IMR-90 (cell line): ENCODE data around the gene ST3GAL5. TPM values are rescaled to one million over a fixed set of nuclear protein-coding genes. Genes with fewer than 3 reads are reported as not detected.

Source experiments
- ATAC-seq: fragments of 200-7000 bp; cut with Tn5 transposase; 2 replicates; pipeline ENCODE4 v1.9.1; 2020; ENCODE audit warnings: low read depth, mild to moderate bottlenecking, moderate library complexity
- BruUV-seq: library from RNA; stranded (reverse); fragments of 400-500 nt; replicated peaks from 2 replicates; lab custom pipeline; 2021; lab: Mats Ljungman, UMichigan
- CTCF ChIA-PET: fragments of 300-600 bp; formaldehyde crosslinking; extraction: SDS; loops from one replicate; lab custom pipeline; 2021; ENCODE audit warnings: antibody characterized with exemption; lab: Yijun Ruan, JAX
- POLR2A ChIA-PET: fragments of 300-600 bp; sonication (Branson Sonifier 250); formaldehyde crosslinking; loops from one replicate; lab custom pipeline; 2022; ENCODE audit warnings: antibody characterized with exemption; ENCODE audit not compliant: unreplicated experiment; lab: Charles Lee
- DNase-seq: peaks from one replicate; pipeline ENCODE4 v3.0.0; 2013
- H2AFZ ChIP-seq: replicated peaks from 2 replicates; pipeline ENCODE3; 2013; ENCODE audit warnings: low read length, mild to moderate bottlenecking; ENCODE audit not compliant: poor library complexity
- H2AK5ac ChIP-seq: 2 replicates; pipeline ENCODE4 v1.6.1; 2013; ENCODE audit warnings: low read depth, low read length, inconsistent platforms
- H2AK9ac ChIP-seq: replicated peaks from 2 replicates; pipeline ENCODE3; 2013; ENCODE audit warnings: mild to moderate bottlenecking, low read depth, low read length, moderate library complexity; ENCODE audit not compliant: poor library complexity
- H2BK120ac ChIP-seq: 2 replicates; pipeline ENCODE4 v1.6.1; 2013; ENCODE audit warnings: low read depth, low read length, inconsistent platforms
- H2BK15ac ChIP-seq: 3 replicates; pipeline ENCODE4 v1.6.1; 2013; ENCODE audit warnings: low read depth, low read length, inconsistent platforms
- H2BK20ac ChIP-seq: 2 replicates; pipeline ENCODE4 v1.6.1; 2013; ENCODE audit warnings: low read depth, mild to moderate bottlenecking, inconsistent platforms, low read length, moderate library complexity
- H2BK5ac ChIP-seq: 2 replicates; pipeline ENCODE4 v1.6.1; 2013; ENCODE audit warnings: mild to moderate bottlenecking, low read depth, low read length, inconsistent platforms; ENCODE audit not compliant: poor library complexity, severe bottlenecking
- H3K14ac ChIP-seq: replicated peaks from 2 replicates; pipeline ENCODE4 v1.6.1; 2013; ENCODE audit warnings: low read depth, low read length, inconsistent platforms
- H3K18ac ChIP-seq: 2 replicates; pipeline ENCODE4 v1.6.1; 2013; ENCODE audit warnings: low read depth, low read length, control low read depth
- H3K23ac ChIP-seq: 2 replicates; pipeline ENCODE4 v1.6.1; 2013; ENCODE audit warnings: low read depth, low read length, inconsistent platforms
- H3K27ac ChIP-seq: 2 replicates; pipeline ENCODE4 v1.5.1; 2013; ENCODE audit warnings: mild to moderate bottlenecking, control low read depth, low read length; ENCODE audit not compliant: insufficient read depth
- H3K27me3 ChIP-seq: 2 replicates; pipeline ENCODE4 v1.6.1; 2013; ENCODE audit warnings: low read length; ENCODE audit not compliant: control insufficient read depth, insufficient read depth
- H3K36me3 ChIP-seq: 2 replicates; pipeline ENCODE4 v1.6.1; 2013; ENCODE audit warnings: low read length, mixed read lengths; ENCODE audit not compliant: control insufficient read depth, insufficient read depth
- H3K4ac ChIP-seq: 2 replicates; pipeline ENCODE4 v1.6.1; 2013; ENCODE audit warnings: low read depth, low read length, inconsistent platforms
- H3K4me1 ChIP-seq: 2 replicates; pipeline ENCODE4 v1.6.1; 2013; ENCODE audit warnings: low read length, mixed read lengths; ENCODE audit not compliant: control insufficient read depth, insufficient read depth
- H3K4me2 ChIP-seq: 2 replicates; pipeline ENCODE4 v1.6.1; 2013; ENCODE audit warnings: low read depth, mild to moderate bottlenecking, control low read depth, low read length, moderate library complexity
- H3K4me3 ChIP-seq: 2 replicates; pipeline ENCODE4 v1.5.1; 2013; ENCODE audit warnings: low read depth, mild to moderate bottlenecking, control low read depth, low read length, moderate library complexity; ENCODE audit not compliant: insufficient read depth
- H3K56ac ChIP-seq: 2 replicates; pipeline ENCODE4 v1.6.1; 2013; ENCODE audit warnings: low read length, inconsistent platforms; ENCODE audit not compliant: insufficient read depth; ENCODE audit errors: extremely low read depth
- H3K79me1 ChIP-seq, 2 experiments: 2 replicates each; pipeline ENCODE4 v1.6.1; 2013; ENCODE audit warnings: low read length in 2 of 2, inconsistent platforms in 1 of 2, low read depth in 1 of 2
- H3K9ac ChIP-seq: 2 replicates; pipeline ENCODE4 v1.6.1; 2013; ENCODE audit warnings: low read depth, low read length, control low read depth
- H3K9me1 ChIP-seq: 2 replicates; pipeline ENCODE4 v1.6.1; 2013; ENCODE audit warnings: low read length, inconsistent platforms; ENCODE audit not compliant: insufficient read depth
- H3K9me3 ChIP-seq: 2 replicates; pipeline ENCODE4 v1.6.1; 2013; ENCODE audit warnings: low read length; ENCODE audit not compliant: control insufficient read depth, insufficient read depth
- H4K20me1 ChIP-seq: 2 replicates; pipeline ENCODE4 v1.6.1; 2013; ENCODE audit warnings: low read length, inconsistent platforms; ENCODE audit not compliant: insufficient read depth
- H4K5ac ChIP-seq: 2 replicates; pipeline ENCODE4 v1.6.1; 2013; ENCODE audit warnings: mild to moderate bottlenecking, low read depth, low read length, control low read depth
- H4K8ac ChIP-seq, 2 experiments: 2 replicates each; pipeline ENCODE4 v1.6.1; 2013; ENCODE audit warnings: low read depth in 2 of 2, low read length in 2 of 2, control low read depth in 1 of 2, inconsistent platforms in 1 of 2
- H4K91ac ChIP-seq: 2 replicates; pipeline ENCODE4 v1.6.1; 2013; ENCODE audit warnings: low read depth, low read length, inconsistent platforms; ENCODE audit not compliant: insufficient read depth
- CEBPB ChIP-seq: IDR thresholded peaks from 2 replicates; pipeline ENCODE4 v1.6.1; 2012; ENCODE audit warnings: low read depth, low read length, improper control_type of control experiment
- CHD1 ChIP-seq: IDR thresholded peaks from 2 replicates; pipeline ENCODE4 v1.6.1; 2012; ENCODE audit warnings: low read depth, low read length, improper control_type of control experiment
- CTCF ChIP-seq: conservative IDR thresholded peaks from 2 replicates; pipeline ENCODE4 v1.5.1; 2012; ENCODE audit warnings: mild to moderate bottlenecking, low read depth, low read length, improper control_type of control experiment
- ELK1 ChIP-seq: fragments of 150-350 bp; IDR thresholded peaks from 2 replicates; pipeline ENCODE4 v1.6.1; 2016; ENCODE audit warnings: low read depth, mild to moderate bottlenecking, low read length, moderate library complexity, borderline replicate concordance
- POLR2A ChIP-seq: IDR thresholded peaks from 2 replicates; pipeline ENCODE4 v1.6.1; 2012; ENCODE audit warnings: mild to moderate bottlenecking, low read depth, low read length
- RCOR1 ChIP-seq: IDR thresholded peaks from 2 replicates; pipeline ENCODE4 v1.6.1; 2012; ENCODE audit warnings: mild to moderate bottlenecking, low read length, improper control_type of control experiment; ENCODE audit not compliant: insufficient replicate concordance
- RFX5 ChIP-seq: IDR thresholded peaks from 2 replicates; pipeline ENCODE4 v1.8.0; 2012; ENCODE audit warnings: low read depth, mild to moderate bottlenecking, low read length, moderate library complexity
- WGBS, 2 experiments: methylation state at CpG; one replicate each; pipeline versions ENCODE4 v1.1.5 to v1.1.7; 2013; ENCODE audit warnings: missing lambda C conversion rate in 2 of 2; ENCODE audit not compliant: insufficient read length in 1 of 2; ENCODE audit errors: extremely low coverage in 2 of 2; 5-methylcytosine and 5-hydroxymethylcytosine counted together
- dilution Hi-C: fragments of 300-500 bp; cut with HindIII; formaldehyde crosslinking; loops from one replicate; pipeline ENCODE4 v1.14.3; 2018; ENCODE audit warnings: low sequenced_read_pairs; ENCODE audit not compliant: unreplicated experiment
- in situ Hi-C: fragments of 300-500 bp; cut with MboI; formaldehyde crosslinking; loops from 3 replicates; pipeline ENCODE4 v1.14.3; 2019; ENCODE audit warnings: low sequenced_read_pairs, inconsistent platforms, mixed read lengths
- intact Hi-C: fragments of 100-400 bp; cut with micrococcal nuclease; formaldehyde crosslinking; loops from 2 replicates; pipeline ENCODE4 v1.10.0; 2022
- polyA plus RNA-seq, 3 experiments: library from polyadenylated mRNA; depleted of rRNA; stranded (reverse); fragments of >200 nt; gene quantifications; 2 replicates each; pipeline ENCODE4 v1.2.3, GENCODE V29; 2012; ENCODE audit warnings: low replicate concordance in 1 of 3
- total RNA-seq: library from RNA; depleted of rRNA; stranded (reverse); fragments of >200 nt; gene quantifications from 2 replicates; pipeline ENCODE4 v1.2.3, GENCODE V29; 2012

The ST3GAL5 gene
- total and polyA plus RNA-seq, 2 of the 4 experiments (the other 2 are of a cell fraction) = 16.8 to 21.0 TPM

DNA sequence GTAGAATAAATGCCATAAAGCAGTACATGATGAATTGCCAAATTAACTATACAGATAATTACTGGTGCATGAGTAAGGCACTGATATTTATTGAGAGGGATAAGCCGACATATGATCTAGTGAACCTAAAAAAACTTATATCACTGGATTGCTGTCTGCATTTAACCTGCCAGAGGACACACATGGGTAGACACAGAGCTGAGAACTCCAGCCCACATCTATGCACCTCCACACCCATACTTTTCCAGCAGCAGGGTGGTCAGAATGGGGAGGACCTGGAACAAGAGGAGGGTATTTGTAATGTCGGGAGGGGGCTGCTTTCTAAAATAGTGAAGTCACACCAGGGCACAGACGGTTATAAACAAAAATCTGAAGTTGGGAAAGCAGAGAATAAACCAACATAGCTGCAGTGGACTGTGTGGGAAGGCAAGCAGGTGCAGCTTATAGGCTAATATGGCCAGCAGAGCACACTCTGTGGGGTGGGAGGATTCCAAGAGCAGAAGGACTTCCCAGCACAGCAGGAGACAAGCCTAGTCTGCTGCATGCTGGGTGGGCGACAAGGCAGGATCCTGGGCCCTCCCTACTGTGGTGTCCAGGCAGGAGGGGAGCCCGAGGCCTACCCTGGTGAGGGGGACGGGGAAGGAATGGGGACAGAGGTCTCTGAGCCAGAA is 17.2 kb downstream of the ST3GAL5 start:
- Histone ChIP-seq H3K9ac (no peak overlapping the region), H3K79me1 (peaks cover 0 to 6% of the 10 kb centered on the region in 2 experiments; a peak in 2 of 4 replicates), H2BK20ac (no peak overlapping the region), H2BK5ac (no peak overlapping the region), H4K5ac (no peak overlapping the region), H4K91ac (no peak overlapping the region), H3K4me2 (no peak overlapping the region), H3K18ac (no peak overlapping the region), H3K27ac (no peak overlapping the region), H3K27me3 (no peaks in the 10 kb centered on the region), H3K9me3 (no peaks in the 10 kb centered on the region), H4K8ac (no peak overlapping the region), H2AK5ac (no peak overlapping the region), H4K20me1 (no peaks in the 10 kb centered on the region; the same call in 1 of the 2 replicates), H3K4me3 (no peak overlapping the region), H2AK9ac (no peak overlapping the region), H3K36me3 (0 out of 2 replicates have a peak, but pooled peaks cover 2% of the 10 kb centered on the region), H2BK15ac (no peak overlapping the region), H3K9me1 (no peaks in the 10 kb centered on the region), H3K23ac (no peak overlapping the region), H3K56ac (no peak overlapping the region), H2BK120ac (no peak overlapping the region), H3K14ac (no peak overlapping the region), H2AFZ (no peak overlapping the region), H3K4ac (no peak overlapping the region), H3K4me1 (peaks cover 1% of the 10 kb centered on the region; the same call in 1 of the 2 replicates)
- dilution Hi-C loops = no loop called here
- no peak for ATAC-seq
- no peak for DNase-seq
- ChIA-PET CTCF (no interaction called here), POLR2A (no interaction called here)
- 83% methylated on average over 3 of the region's 6 CpGs; no CpG with 5 or more reads in 1 of the 2 experiments for WGBS, 2 experiments
- in situ Hi-C loops = no loop called here
- BruUV-seq = no TSS peak
- intact Hi-C loops = no loop called here
- no peak for TF ChIP-seq RCOR1
- TF ChIP-seq CHD1 = no peak
- no peak for TF ChIP-seq CEBPB
- TF ChIP-seq POLR2A = no peak
- TF ChIP-seq ELK1 = no peak
- no peak for TF ChIP-seq RFX5
- TF ChIP-seq CTCF = no peak
